Smooth muscle cell (in vitro differentiated cells): ENCODE results near the gene TSPAN32. TPM values are rescaled to one million over a fixed set of nuclear protein-coding genes. Genes with fewer than 3 reads are reported as not detected.

ENCODE experiments used
- DNase-seq: peaks from one replicate; lab custom pipeline; 2025; ENCODE audit not compliant: unreplicated experiment; lab: John Stamatoyannopoulos, UW
- H2AFZ ChIP-seq: fragments of 200-600 bp; sonication (generic); 2 replicates; pipeline ENCODE4 v1.6.0; 2016; ENCODE audit warnings: antibody characterized with exemption, low read depth, mild to moderate bottlenecking
- H3F3A ChIP-seq: fragments of 200-600 bp; sonication (generic); 2 replicates; pipeline ENCODE4 v1.6.0; 2017; ENCODE audit warnings: antibody characterized with exemption, low read depth
- H3K27ac ChIP-seq: fragments of 200-600 bp; sonication (generic); 2 replicates; pipeline ENCODE4 v1.5.1; 2016; ENCODE audit warnings: low read depth, mild to moderate bottlenecking
- H3K27me3 ChIP-seq: fragments of 200-600 bp; sonication (generic); 2 replicates; pipeline ENCODE4 v1.6.1; 2016; ENCODE audit warnings: low read depth, mild to moderate bottlenecking
- H3K36me3 ChIP-seq: fragments of 200-600 bp; sonication (generic); 2 replicates; pipeline ENCODE4 v1.5.1; 2016; ENCODE audit warnings: low read depth
- H3K4me1 ChIP-seq: fragments of 200-600 bp; sonication (generic); 2 replicates; pipeline ENCODE4 v1.5.1; 2016; ENCODE audit warnings: low read depth
- H3K4me2 ChIP-seq: fragments of 200-600 bp; sonication (generic); 2 replicates; pipeline ENCODE4 v1.6.0; 2016; ENCODE audit warnings: mild to moderate bottlenecking
- H3K4me3 ChIP-seq: fragments of 200-600 bp; sonication (generic); 2 replicates; pipeline ENCODE4 v1.5.1; 2016; ENCODE audit warnings: mild to moderate bottlenecking
- H3K79me2 ChIP-seq: fragments of 200-600 bp; sonication (generic); 2 replicates; pipeline ENCODE4 v1.6.0; 2016; ENCODE audit warnings: low read depth, mild to moderate bottlenecking
- H3K9ac ChIP-seq: fragments of 200-600 bp; sonication (generic); 2 replicates; pipeline ENCODE4 v1.6.0; 2016; ENCODE audit warnings: low read depth
- H3K9me3 ChIP-seq: fragments of 200-600 bp; sonication (generic); replicated peaks from 2 replicates; pipeline ENCODE4 v1.5.1; 2016; ENCODE audit warnings: low read depth
- H4K20me1 ChIP-seq: fragments of 200-600 bp; sonication (generic); 2 replicates; pipeline ENCODE4 v1.6.0; 2016; ENCODE audit warnings: low read depth
- CTCF ChIP-seq: fragments of 200-600 bp; sonication (generic); IDR thresholded peaks from 2 replicates; pipeline ENCODE4 v1.5.1; 2017; ENCODE audit warnings: borderline replicate concordance, mild to moderate bottlenecking, antibody characterized with exemption; ENCODE audit not compliant: insufficient read depth, poor library complexity, severe bottlenecking
- WGBS: methylation state at CpG from one replicate; pipeline ENCODE4 v1.1.7; 2016; ENCODE audit warnings: low lambda C conversion rate; 5-methylcytosine and 5-hydroxymethylcytosine counted together
- polyA plus RNA-seq: library from polyadenylated mRNA; unstranded; fragments of >200 nt; fragmentation: Nextera tagmentation; extraction: Ambion mirVana; gene quantifications from 2 replicates; pipeline ENCODE4 v1.2.1, GENCODE V29; 2016
- total RNA-seq: library from RNA; depleted of rRNA; stranded (reverse); fragments of >200 nt; gene quantifications from 2 replicates; pipeline ENCODE4 v1.2.3, GENCODE V29; 2014

The TSPAN32 gene
- total and polyA plus RNA-seq, 2 experiments from 2014 or later, result not detected

- H3K9ac ChIP-seq, result no peak overlapping the region
- H3K27me3 ChIP-seq, result no peaks in the 10 kb centered on the region
- no peak overlapping the region for H3K27ac ChIP-seq
- DNase-seq, result no peak
- no peak overlapping the region for H3K4me2 ChIP-seq
- no peak overlapping the region for H2AFZ ChIP-seq
- no peak for TF ChIP-seq CTCF
- H3K79me2 ChIP-seq, result no peaks in the 10 kb centered on the region
- no peak overlapping the region for H3K4me3 ChIP-seq
- H4K20me1 ChIP-seq, result no peaks in the 10 kb centered on the region
- H3K36me3 ChIP-seq, result no peaks in the 10 kb centered on the region
- H3F3A ChIP-seq, result no peaks in the 10 kb centered on the region
- H3K4me1 ChIP-seq, result no peaks in the 10 kb centered on the region
- H3K9me3 ChIP-seq, result no peaks in the 10 kb centered on the region
- WGBS, result 61% methylated on average over 22 of the region's 22 CpGs
Observed at GRCh38 chr11:2312232-2313042, 10.6 kb downstream of the TSPAN32 start.

- H3F3A ChIP-seq, result no peaks in the 10 kb centered on the region
- H3K27me3 ChIP-seq, result no peaks in the 10 kb centered on the region
- WGBS, result 94% methylated on average over 34 of the region's 34 CpGs
Observed at GRCh38 chr11:2313051-2313951, 11.5 kb downstream of the TSPAN32 start.

GRCh38 chr11:2314136-2314524, 12.3 kb downstream of the TSPAN32 start:
- no peaks in the 10 kb centered on the region for H4K20me1 ChIP-seq
- no peak overlapping the region for H3K9ac ChIP-seq
- no peak overlapping the region for H3K27ac ChIP-seq
- WGBS, result 96% methylated on average over 7 of the region's 7 CpGs
- H2AFZ ChIP-seq, result no peak overlapping the region
- no peak for DNase-seq
- no peak overlapping the region for H3K4me2 ChIP-seq
- no peaks in the 10 kb centered on the region for H3K79me2 ChIP-seq
- H3K9me3 ChIP-seq, result no peaks in the 10 kb centered on the region
- H3K36me3 ChIP-seq, result no peaks in the 10 kb centered on the region
- no peaks in the 10 kb centered on the region for H3F3A ChIP-seq
- TF ChIP-seq CTCF, result no peak
- H3K4me3 ChIP-seq, result no peak overlapping the region
- no peaks in the 10 kb centered on the region for H3K4me1 ChIP-seq
- no peaks in the 10 kb centered on the region for H3K27me3 ChIP-seq

More at GRCh38 chr11:2313051-2313951, 11.5 kb downstream of the TSPAN32 start:
- no peaks in the 10 kb centered on the region for H3K4me1 ChIP-seq
- no peaks in the 10 kb centered on the region for H3K9me3 ChIP-seq
- no peak overlapping the region for H3K4me3 ChIP-seq
- H3K4me2 ChIP-seq, result no peak overlapping the region
- H3K9ac ChIP-seq, result no peak overlapping the region
- DNase-seq, result no peak
- TF ChIP-seq CTCF, result no peak
- no peak overlapping the region for H2AFZ ChIP-seq
- H4K20me1 ChIP-seq, result no peaks in the 10 kb centered on the region
- H3K79me2 ChIP-seq, result no peaks in the 10 kb centered on the region
- H3K27ac ChIP-seq, result no peak overlapping the region
- H3K36me3 ChIP-seq, result no peaks in the 10 kb centered on the region
